NCI-H2171 (cell line): ENCODE measurements around the gene FAM156B.
"Not testable (repeated sequence)": the region's sequence is repeated elsewhere in the genome, so short reads cannot be mapped to it uniquely, and the experiment has no call there.

Source experiments
- DNase-seq: peaks from one replicate; lab custom pipeline; 2025; lab: John Stamatoyannopoulos, UW

The FAM156B gene

GRCh38 chrX:52923781-52924241, 26.7 kb downstream of the FAM156B start:
- no peak for DNase-seq

DNA sequence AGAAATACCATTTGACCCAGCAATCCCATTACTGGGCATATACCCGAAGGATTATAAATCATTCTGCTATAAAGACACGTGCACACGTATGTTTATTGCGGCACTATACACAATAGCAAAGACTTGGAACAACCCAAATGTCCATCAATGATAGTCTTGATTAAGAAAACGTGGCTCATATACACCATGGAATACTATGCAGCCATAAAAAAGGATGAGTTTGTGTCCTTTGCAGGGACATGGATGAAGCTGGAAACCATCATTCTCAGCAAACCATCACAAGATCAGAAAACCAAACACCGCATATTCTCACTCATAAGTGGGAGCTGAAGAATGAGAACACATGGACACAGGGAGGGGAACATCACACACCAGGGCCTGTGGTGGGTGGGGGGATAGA, 33.1 kb downstream of the FAM156B start:
- DNase-seq = not testable (repeated sequence)

DNA sequence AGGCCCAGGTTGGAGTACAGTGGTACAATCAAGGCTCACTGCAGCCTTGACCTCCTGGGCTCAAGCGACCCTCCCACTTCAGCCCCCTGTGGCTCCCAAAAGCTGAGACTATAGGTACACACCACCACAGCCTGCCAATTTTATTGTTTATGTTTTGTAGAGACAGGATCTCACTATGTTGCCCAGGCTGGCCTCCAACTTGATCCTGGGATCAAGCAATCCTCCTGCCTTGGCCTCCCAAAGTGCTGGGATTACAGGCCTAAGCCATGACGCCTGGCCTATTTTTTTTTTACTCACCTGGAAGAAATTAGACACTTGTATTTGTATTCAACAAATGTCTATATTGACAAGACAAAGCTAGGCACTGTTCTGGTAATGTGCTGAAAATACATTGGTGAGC, 36.1 kb downstream of the FAM156B start:
- DNase-seq = no peak

DNA sequence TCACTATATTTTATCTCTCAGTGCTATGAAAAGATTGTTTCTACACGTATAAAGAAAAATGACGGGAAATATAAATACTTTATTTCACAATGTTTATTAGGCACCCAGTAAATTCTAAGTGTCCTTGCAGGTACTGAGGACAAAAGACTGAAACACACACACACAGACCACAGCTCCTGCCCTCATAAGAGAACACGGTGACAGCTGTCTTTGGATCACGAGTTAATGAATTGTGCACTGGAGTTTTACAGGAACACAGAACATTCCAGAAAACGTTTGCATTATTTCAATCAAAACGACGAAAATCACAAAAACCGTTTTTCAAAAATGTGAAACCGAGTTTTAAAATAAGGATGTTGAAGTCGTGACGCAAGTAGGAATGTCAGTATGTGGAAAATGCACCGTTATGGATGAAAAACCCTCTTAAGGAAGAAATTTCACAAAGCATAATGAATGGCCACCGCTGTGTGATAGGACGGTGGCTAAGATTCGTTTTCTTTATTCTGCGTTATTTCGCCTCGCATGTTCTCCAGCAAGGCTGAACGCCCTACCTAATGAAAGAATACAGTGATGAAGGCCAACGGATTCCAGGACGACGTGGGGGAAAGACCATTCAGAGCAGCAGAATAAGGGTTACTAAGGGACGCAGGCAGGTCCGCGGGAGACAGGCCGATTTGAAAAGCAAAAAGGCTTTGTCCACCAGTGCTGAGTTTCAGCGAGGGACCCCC, 37.0 kb downstream of the FAM156B start:
- no peak for DNase-seq

GRCh38 chrX:52934704-52935469, 37.8 kb downstream of the FAM156B start:
- peak; percentile 79 for DNase-seq

- not testable (repeated sequence) for DNase-seq
Measured at GRCh38 chrX:52935470-52935784, 38.3 kb downstream of the FAM156B start.

DNA sequence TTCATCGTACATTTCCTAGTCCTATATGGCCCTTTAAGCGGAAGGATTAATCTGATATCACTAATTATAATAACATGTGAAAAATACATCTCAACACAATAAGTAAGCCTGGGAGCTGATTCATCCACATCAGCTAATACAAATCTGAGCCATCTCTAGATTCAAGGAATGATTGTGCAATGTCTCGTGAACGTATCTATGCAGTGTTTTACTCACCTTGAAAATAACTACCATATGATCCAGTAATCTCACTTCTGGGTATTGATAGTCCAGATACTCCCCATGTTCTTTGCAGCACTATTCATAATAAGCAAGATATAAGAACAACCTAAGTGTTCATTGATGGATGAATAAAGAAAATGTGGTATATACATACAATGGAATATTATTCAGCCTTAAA, 43.6 kb downstream of the FAM156B start:
- DNase-seq = not testable (repeated sequence)

GRCh38 chrX:52941728-52942127, 44.6 kb downstream of the FAM156B start:
- not testable (repeated sequence) for DNase-seq

DNA sequence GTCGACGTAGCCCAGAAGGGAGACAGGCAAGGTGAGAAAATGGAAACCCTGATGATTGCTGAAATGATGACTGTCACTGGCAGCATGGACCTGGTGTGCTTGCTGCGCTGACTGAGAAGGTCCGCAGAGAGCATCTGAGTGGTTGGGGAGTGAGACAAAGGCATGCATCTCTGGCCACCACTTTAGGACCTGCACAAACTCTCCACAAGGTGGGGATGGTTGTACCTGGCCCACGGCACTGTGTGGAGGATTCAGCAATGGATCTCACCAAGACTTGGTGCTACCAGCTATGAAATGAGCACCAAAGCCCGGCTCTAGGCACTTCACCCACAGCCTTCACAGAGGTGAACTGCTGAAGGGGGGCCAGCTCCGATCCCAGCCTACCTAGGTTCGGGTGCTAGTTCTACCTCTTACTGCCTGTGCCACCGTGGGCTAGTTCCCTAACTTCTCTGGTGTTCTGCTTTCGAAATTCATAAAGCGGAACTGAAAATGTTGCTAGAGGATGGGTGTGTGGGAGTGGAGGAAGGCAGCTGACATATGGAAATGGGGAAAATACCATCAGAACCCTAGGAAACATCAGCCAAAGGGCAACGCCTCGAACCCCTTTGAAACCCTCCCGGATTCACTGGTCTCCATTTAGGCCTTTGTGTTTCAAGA, 48.8 kb downstream of the FAM156B start:
- DNase-seq = not testable (repeated sequence)

- DNase-seq = not testable (repeated sequence)
Measured at GRCh38 chrX:52947501-52947900, 50.4 kb downstream of the FAM156B start.

DNA sequence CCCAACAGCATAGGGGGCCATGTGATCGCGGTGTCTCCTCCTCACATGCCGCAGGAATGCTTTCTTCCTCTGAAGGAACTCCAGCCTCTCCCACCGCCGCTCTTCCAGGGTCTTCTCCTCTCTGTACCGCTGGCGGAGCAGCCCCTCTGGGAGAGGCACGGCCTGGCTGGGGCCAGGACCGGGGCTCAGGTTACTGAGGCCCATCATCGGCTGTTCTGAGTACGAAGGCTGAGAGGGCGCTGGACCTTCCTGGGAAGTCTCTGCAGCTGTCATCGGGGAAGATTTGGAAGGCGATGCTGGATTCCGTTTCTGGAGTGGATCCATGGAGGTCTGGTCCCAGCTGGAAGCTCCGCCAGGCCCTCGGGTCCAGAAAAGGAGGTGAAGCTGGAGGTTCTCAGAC, 51.1 kb downstream of the FAM156B start:
- not testable (repeated sequence) for DNase-seq

GRCh38 chrX:52949325-52949724, 52.2 kb downstream of the FAM156B start:
- DNase-seq = not testable (repeated sequence)

GRCh38 chrX:52949884-52950283, 52.8 kb downstream of the FAM156B start:
- not testable (repeated sequence) for DNase-seq
